ENCODE measurements around the gene RFTN2.

Gene RFTN2

DNA sequence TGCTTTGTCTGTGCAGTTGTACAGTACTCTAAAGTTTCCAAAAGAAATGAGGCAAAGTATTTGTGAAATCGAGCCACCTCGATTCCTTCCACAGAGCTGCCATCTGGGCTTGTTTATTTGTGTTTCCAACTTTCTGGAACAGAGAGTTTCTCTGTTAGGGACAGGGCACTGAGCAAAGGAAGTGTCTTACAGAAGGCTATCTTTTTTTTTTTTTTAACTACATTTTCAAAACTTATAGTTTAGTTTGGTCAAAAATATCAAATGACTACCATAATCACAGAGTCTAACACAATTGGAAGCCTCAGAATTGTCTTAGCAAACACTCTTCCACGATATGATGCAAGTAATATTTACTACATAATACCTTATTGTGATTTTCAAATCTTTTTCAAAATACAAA, 796 bp downstream of the RFTN2 start:
- Histone ChIP-seq H3K9me3 (ENCODE audit: control insufficient read depth, insufficient read depth, low read length) (no peaks in the 10 kb centered on the region), H3K27me3 (ENCODE audit: control insufficient read depth, insufficient read depth, low read length) (no peaks in the 10 kb centered on the region), H3K36me3 (ENCODE audit: control insufficient read depth, insufficient read depth, low read length) (no peaks in the 10 kb centered on the region; the same call in 1 of the 2 replicates), H3K4me3 (ENCODE audit: low read length) (no peak overlapping the region), H3K4me1 (ENCODE audit: control insufficient read depth, insufficient read depth, low read length) (peaks cover 3% of the 10 kb centered on the region; the same call in 1 of the 2 replicates), H3K27ac (ENCODE audit: low read length) (no peak overlapping the region)
- DNase-seq (ENCODE audit: low read depth, low spot score): no peak
- WGBS (ENCODE audit: insufficient coverage, insufficient read length): no CpG with 5 or more reads among the region's 3 CpGs

DNA sequence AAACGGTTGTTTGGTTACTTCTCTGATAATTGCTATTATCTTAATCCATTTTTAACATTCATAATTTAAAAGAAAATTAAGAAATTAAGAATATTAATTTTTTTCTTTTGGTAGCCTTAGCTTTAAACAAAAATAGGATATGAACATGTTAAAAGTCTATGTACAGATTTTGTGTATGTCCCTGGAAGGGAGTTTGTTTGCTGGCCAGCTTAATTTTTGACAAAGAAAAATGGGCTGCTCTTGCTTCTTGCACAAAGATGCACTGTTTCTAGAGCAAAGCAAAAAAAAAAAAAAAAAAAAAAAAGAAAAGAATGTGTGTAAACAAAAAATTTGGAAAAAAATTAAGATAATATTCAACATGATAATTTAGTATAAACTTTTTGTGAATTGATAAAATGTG, 1.3 kb downstream of the RFTN2 start:
- no CpG with 5 or more reads among the region's 1 CpG for WGBS (ENCODE audit: insufficient coverage, insufficient read length)
- no peak overlapping the region for H3K27ac ChIP-seq (ENCODE audit: low read length)
- DNase-seq (ENCODE audit: low read depth, low spot score): no peak
- H3K4me3 ChIP-seq (ENCODE audit: low read length): no peak overlapping the region
- H3K9me3 ChIP-seq (ENCODE audit: control insufficient read depth, insufficient read depth, low read length): no peaks in the 10 kb centered on the region
- peaks cover 5% of the 10 kb centered on the region; the same call in 1 of the 2 replicates for H3K4me1 ChIP-seq (ENCODE audit: control insufficient read depth, insufficient read depth, low read length)
- H3K36me3 ChIP-seq (ENCODE audit: control insufficient read depth, insufficient read depth, low read length): no peaks in the 10 kb centered on the region; the same call in 1 of the 2 replicates
- no peaks in the 10 kb centered on the region for H3K27me3 ChIP-seq (ENCODE audit: control insufficient read depth, insufficient read depth, low read length)

DNA sequence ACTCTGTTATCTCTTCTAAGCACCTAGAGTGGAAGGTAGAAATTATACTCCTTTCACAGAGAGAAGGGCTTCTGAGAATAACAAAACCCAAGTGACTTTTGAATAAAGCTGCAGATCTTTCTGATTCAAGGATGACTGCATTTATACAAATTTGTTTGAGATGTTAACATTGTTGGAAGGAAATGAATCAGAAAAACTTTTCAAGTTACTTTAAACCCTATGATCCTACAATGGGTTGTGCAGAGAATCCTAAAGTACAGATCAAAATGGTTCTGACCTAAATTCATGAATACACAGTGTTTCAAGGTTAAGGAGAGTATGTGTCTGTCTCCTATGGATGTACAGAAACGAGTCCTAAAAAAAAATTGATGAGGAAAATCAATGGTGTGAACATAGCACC, 1.8 kb downstream of the RFTN2 start:
- no peak overlapping the region for H3K27ac ChIP-seq (ENCODE audit: low read length)
- WGBS (ENCODE audit: insufficient coverage, insufficient read length): no CpG with 5 or more reads among the region's 1 CpG
- peaks cover 5% of the 10 kb centered on the region; the same call in 1 of the 2 replicates for H3K4me1 ChIP-seq (ENCODE audit: control insufficient read depth, insufficient read depth, low read length)
- no peaks in the 10 kb centered on the region; the same call in 1 of the 2 replicates for H3K36me3 ChIP-seq (ENCODE audit: control insufficient read depth, insufficient read depth, low read length)
- DNase-seq (ENCODE audit: low read depth, low spot score): no peak
- no peaks in the 10 kb centered on the region for H3K27me3 ChIP-seq (ENCODE audit: control insufficient read depth, insufficient read depth, low read length)
- no peaks in the 10 kb centered on the region for H3K9me3 ChIP-seq (ENCODE audit: control insufficient read depth, insufficient read depth, low read length)
- no peak overlapping the region for H3K4me3 ChIP-seq (ENCODE audit: low read length)

DNA sequence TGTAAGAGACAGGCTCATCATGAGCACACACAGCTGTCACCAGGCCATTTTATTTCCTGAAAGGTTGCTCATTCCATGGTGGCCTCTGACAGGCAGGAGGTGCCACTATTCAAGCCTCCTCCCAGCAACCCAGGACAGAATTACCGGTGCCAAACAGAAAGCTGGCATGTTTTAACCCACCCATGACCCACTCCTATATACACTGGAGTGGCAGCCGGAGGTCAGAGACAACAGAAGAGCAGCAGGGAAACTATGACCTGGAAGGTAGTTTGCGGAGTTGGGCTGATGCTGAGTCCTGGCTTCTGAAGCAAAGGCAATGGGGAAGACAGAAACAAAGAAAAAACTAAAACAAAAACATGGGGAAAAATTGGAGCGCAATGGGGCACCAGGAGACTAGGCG, 2.3 kb downstream of the RFTN2 start:
- no peak for DNase-seq (ENCODE audit: low read depth, low spot score)
- Histone ChIP-seq H3K27me3 (ENCODE audit: control insufficient read depth, insufficient read depth, low read length) (no peaks in the 10 kb centered on the region), H3K4me1 (ENCODE audit: control insufficient read depth, insufficient read depth, low read length) (peaks cover 7% of the 10 kb centered on the region; the same call in 1 of the 2 replicates), H3K36me3 (ENCODE audit: control insufficient read depth, insufficient read depth, low read length) (no peaks in the 10 kb centered on the region; the same call in 1 of the 2 replicates), H3K27ac (ENCODE audit: low read length) (no peak overlapping the region), H3K4me3 (ENCODE audit: low read length) (no peak overlapping the region), H3K9me3 (ENCODE audit: control insufficient read depth, insufficient read depth, low read length) (no peaks in the 10 kb centered on the region)
- WGBS (ENCODE audit: insufficient coverage, insufficient read length): no CpG with 5 or more reads among the region's 5 CpGs

DNA sequence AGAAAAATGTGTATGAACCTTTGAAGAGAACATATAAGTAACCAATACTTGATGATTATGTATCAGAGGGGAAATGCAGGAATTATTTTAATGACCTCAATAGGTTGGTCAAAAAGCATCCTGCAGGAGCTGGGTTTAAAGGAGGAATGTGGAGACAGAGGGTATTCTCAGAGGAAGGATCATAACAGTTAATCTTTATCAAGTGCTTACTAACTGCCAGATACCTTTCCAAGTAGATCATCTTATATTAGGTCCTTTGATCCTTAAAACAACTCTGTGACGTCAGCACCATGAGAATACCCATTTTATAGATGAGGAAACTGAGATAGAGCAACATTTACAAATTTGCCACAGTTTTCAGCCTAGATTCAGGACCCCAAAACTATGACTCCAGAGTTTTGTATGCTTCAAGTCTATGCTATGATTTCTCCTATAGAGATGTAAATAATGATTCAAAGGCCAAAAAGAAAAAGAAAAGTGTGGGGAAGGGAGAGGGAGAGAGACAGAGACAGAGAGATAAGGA, 3.0 kb downstream of the RFTN2 start:
- no peaks in the 10 kb centered on the region for H3K27me3 ChIP-seq (ENCODE audit: control insufficient read depth, insufficient read depth, low read length)
- no peaks in the 10 kb centered on the region for H3K9me3 ChIP-seq (ENCODE audit: control insufficient read depth, insufficient read depth, low read length)
- peaks cover 10% of the 10 kb centered on the region for H3K4me1 ChIP-seq (ENCODE audit: control insufficient read depth, insufficient read depth, low read length)
- no peaks in the 10 kb centered on the region; the same call in 1 of the 2 replicates for H3K36me3 ChIP-seq (ENCODE audit: control insufficient read depth, insufficient read depth, low read length)
- no peak for DNase-seq (ENCODE audit: low read depth, low spot score)
- no peak overlapping the region for H3K27ac ChIP-seq (ENCODE audit: low read length)
- no CpG with 5 or more reads among the region's 1 CpG for WGBS (ENCODE audit: insufficient coverage, insufficient read length)
- H3K4me3 ChIP-seq (ENCODE audit: low read length): no peak overlapping the region

DNA sequence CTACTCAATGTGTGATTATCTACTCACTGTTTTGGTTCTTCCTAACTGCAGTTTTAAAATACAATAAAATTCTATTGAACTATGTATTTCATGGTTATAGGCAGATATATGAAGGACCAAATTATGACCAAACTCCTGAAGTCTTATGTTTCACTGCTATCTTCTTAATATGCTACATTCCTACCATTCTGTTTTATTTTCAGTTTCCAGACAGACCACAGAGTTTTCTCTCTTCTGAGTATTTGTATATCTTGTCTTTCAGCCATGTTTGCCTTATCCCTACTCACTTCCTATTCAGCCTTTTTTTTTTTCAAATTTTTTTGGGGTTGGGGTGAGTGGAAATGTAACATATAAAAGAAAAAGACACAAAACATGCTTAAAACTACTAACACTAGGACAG, 6.3 kb downstream of the RFTN2 start:
- Histone ChIP-seq H3K4me3 (ENCODE audit: low read length) (no peak overlapping the region), H3K27ac (ENCODE audit: low read length) (no peak overlapping the region), H3K9me3 (ENCODE audit: control insufficient read depth, insufficient read depth, low read length) (no peaks in the 10 kb centered on the region), H3K4me1 (ENCODE audit: control insufficient read depth, insufficient read depth, low read length) (peaks cover 11% of the 10 kb centered on the region), H3K27me3 (ENCODE audit: control insufficient read depth, insufficient read depth, low read length) (no peaks in the 10 kb centered on the region), H3K36me3 (ENCODE audit: control insufficient read depth, insufficient read depth, low read length) (no peaks in the 10 kb centered on the region; the same call in 1 of the 2 replicates)
- DNase-seq (ENCODE audit: low read depth, low spot score): no peak

DNA sequence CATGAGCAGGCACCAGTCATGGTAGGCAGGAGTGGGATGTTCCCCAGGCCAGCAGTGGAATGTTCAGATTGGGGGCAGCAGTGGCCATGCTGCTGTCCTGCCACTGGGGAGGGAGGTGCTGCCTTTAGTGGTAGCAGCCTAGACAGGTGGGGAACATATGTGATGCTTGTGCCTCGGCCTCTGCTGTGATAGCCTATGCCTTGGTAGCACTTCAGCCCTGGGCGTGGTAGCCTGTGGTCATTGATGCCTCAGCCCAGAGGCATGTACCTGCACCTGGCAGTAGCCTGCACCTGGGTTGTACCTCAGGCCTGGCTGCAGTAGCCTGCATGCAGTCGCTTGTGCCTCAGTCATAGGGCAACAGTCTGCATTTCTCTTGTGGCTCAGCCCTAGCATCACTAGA, 7.1 kb downstream of the RFTN2 start:
- no peaks in the 10 kb centered on the region for H3K27me3 ChIP-seq (ENCODE audit: control insufficient read depth, insufficient read depth, low read length)
- no peaks in the 10 kb centered on the region; the same call in 1 of the 2 replicates for H3K36me3 ChIP-seq (ENCODE audit: control insufficient read depth, insufficient read depth, low read length)
- H3K4me3 ChIP-seq (ENCODE audit: low read length): no peak overlapping the region
- no peaks in the 10 kb centered on the region for H3K9me3 ChIP-seq (ENCODE audit: control insufficient read depth, insufficient read depth, low read length)
- no CpG with 5 or more reads among the region's 3 CpGs for WGBS (ENCODE audit: insufficient coverage, insufficient read length)
- peaks cover 11% of the 10 kb centered on the region for H3K4me1 ChIP-seq (ENCODE audit: control insufficient read depth, insufficient read depth, low read length)
- no peak for DNase-seq (ENCODE audit: low read depth, low spot score)
- H3K27ac ChIP-seq (ENCODE audit: low read length): no peak overlapping the region

DNA sequence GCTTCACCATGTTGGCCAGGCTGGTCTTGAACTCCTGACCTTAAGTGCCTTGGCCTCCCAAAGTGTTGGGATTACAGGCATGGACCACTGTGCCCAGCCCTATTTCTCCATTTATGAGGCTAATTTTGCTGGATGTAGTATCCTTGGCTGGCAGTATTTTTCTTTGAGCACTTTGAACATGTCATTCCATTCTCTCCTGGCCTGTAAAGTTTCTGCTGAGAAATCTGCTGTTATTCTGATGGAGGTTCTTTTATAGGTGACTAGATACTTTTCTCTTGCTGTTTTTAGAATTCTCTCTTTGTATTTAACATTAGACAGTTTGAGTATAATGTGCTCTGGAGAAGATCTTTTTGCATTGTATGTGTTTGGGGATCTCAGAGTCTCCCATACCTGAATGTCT, 9.1 kb downstream of the RFTN2 start:
- Histone ChIP-seq H3K4me3 (ENCODE audit: low read length) (no peak overlapping the region), H3K9me3 (ENCODE audit: control insufficient read depth, insufficient read depth, low read length) (no peaks in the 10 kb centered on the region), H3K27me3 (ENCODE audit: control insufficient read depth, insufficient read depth, low read length) (no peaks in the 10 kb centered on the region)

DNA sequence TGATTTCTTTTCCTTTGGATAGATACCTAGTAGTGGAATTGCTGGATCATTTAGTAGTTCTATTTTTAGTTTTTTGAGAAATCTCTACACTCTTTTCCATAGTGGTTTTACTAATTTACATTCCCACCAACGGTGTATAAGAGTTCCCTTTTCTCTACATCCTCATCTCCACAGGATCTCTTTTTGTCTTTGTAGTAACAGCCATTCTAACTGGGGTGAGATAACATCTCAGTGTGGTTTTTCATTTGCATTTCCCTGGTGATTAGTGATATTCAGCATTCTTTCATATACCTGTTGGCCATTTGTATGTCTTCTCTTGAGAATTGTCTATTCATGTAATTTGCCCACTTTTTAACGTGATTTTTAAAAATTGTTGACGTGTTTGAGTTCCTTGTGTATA, 13.8 kb downstream of the RFTN2 start:
- H3K36me3 ChIP-seq (ENCODE audit: control insufficient read depth, insufficient read depth, low read length): no peaks in the 10 kb centered on the region
- no CpG with 5 or more reads among the region's 3 CpGs for WGBS (ENCODE audit: insufficient coverage, insufficient read length)

More for the DNA sequence above, 9.1 kb downstream of the RFTN2 start:
- H3K4me1 ChIP-seq (ENCODE audit: control insufficient read depth, insufficient read depth, low read length): peaks cover 8% of the 10 kb centered on the region
- DNase-seq (ENCODE audit: low read depth, low spot score): no peak
- H3K36me3 ChIP-seq (ENCODE audit: control insufficient read depth, insufficient read depth, low read length): no peaks in the 10 kb centered on the region; the same call in 1 of the 2 replicates
- H3K27ac ChIP-seq (ENCODE audit: low read length): no peak overlapping the region

DNA sequence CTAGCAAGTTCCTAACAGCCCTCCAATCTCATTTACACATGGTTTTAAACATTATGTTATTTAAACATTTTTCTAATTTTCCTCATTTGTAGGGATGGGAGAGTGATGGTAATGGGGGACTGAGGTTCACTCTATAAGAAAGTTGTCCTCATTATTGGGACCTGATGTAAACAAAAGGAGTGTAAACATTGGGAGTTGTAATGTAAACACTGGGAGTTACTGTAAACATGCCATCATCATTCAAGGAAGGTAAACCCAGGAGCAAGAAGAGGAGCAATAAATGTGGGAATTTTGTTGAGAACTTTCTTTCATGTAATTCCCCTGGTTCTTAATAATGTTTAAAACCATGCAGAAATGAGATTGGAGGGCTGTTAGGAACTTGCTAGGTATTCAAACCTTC, 17.8 kb downstream of the RFTN2 start:
- DNase-seq (ENCODE audit: low read depth, low spot score): no peak
- Histone ChIP-seq H3K27me3 (ENCODE audit: control insufficient read depth, insufficient read depth, low read length) (no peaks in the 10 kb centered on the region), H3K27ac (ENCODE audit: low read length) (no peak overlapping the region), H3K4me1 (ENCODE audit: control insufficient read depth, insufficient read depth, low read length) (no peaks in the 10 kb centered on the region), H3K36me3 (ENCODE audit: control insufficient read depth, insufficient read depth, low read length) (no peaks in the 10 kb centered on the region), H3K4me3 (ENCODE audit: low read length) (no peak overlapping the region), H3K9me3 (ENCODE audit: control insufficient read depth, insufficient read depth, low read length) (no peaks in the 10 kb centered on the region)

More for the DNA sequence above, 13.8 kb downstream of the RFTN2 start:
- Histone ChIP-seq H3K27ac (ENCODE audit: low read length) (no peak overlapping the region), H3K27me3 (ENCODE audit: control insufficient read depth, insufficient read depth, low read length) (no peaks in the 10 kb centered on the region), H3K4me3 (ENCODE audit: low read length) (no peak overlapping the region), H3K9me3 (ENCODE audit: control insufficient read depth, insufficient read depth, low read length) (no peaks in the 10 kb centered on the region), H3K4me1 (ENCODE audit: control insufficient read depth, insufficient read depth, low read length) (no peaks in the 10 kb centered on the region)
- no peak for DNase-seq (ENCODE audit: low read depth, low spot score)

DNA sequence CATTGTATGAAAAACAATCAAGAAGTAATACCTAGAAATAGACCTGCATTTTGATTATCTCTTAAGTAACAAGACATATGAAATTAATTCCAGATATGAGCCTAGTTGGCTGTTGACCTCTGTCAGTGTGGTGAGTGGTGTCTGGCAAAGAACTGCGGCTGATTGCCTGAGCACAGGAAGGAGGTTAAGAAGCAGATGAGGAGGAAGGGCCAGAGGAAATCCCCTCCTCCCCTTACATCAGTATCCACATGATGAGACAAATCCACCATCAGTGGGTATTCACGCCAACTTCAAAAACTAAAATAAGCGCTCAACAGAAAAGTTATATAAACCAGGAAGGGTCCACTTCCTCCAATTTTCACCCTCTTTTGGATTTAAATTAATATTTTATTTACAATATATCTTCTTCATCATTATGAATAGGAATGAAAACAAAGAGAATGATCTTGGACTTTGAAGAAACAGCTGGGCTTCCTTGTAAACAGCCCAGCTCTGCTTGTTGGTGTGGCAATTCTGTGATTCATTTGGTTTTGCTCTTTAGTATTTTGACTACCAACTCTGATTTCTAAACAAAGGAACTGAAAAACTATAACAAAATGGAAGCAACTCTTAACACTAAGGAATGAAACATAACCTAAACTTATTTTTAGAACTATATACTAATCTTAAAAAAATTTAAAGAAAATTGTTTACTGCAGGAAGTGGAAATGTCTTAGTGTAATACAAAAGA, 27.3 kb downstream of the RFTN2 start:
- no peak for DNase-seq (ENCODE audit: low read depth, low spot score)
- no peaks in the 10 kb centered on the region for H3K36me3 ChIP-seq (ENCODE audit: control insufficient read depth, insufficient read depth, low read length)
- WGBS (ENCODE audit: insufficient coverage, insufficient read length): no CpG with 5 or more reads among the region's 3 CpGs
- peaks cover 1% of the 10 kb centered on the region; the same call in 1 of the 2 replicates for H3K4me1 ChIP-seq (ENCODE audit: control insufficient read depth, insufficient read depth, low read length)
- H3K27ac ChIP-seq (ENCODE audit: low read length): no peak overlapping the region
- no peak overlapping the region for H3K4me3 ChIP-seq (ENCODE audit: low read length)
- no peaks in the 10 kb centered on the region for H3K27me3 ChIP-seq (ENCODE audit: control insufficient read depth, insufficient read depth, low read length)
- H3K9me3 ChIP-seq (ENCODE audit: control insufficient read depth, insufficient read depth, low read length): no peaks in the 10 kb centered on the region

All from iPS DF 6.9 (cell line).